Mesendoderm (in vitro differentiated cells): ENCODE results near the gene ERC2.
"Not testable (repeated sequence)": the region's sequence is repeated elsewhere in the genome, so short reads cannot be mapped to it uniquely, and the experiment has no call there.

Experiments
- DNase-seq: peaks from one replicate; pipeline ENCODE4 v3.0.0; 2013
- H2AK5ac ChIP-seq: 2 replicates; pipeline ENCODE4 v1.6.1; 2013; ENCODE audit warnings: low read length, inconsistent platforms
- H2BK120ac ChIP-seq: 2 replicates; pipeline ENCODE4 v1.6.1; 2013; ENCODE audit warnings: low read depth, mild to moderate bottlenecking, low read length, moderate library complexity, mixed read lengths
- H2BK15ac ChIP-seq: replicated peaks from 2 replicates; pipeline ENCODE4 v1.6.1; 2013; ENCODE audit warnings: low read depth, mild to moderate bottlenecking, moderate library complexity
- H2BK5ac ChIP-seq: 2 replicates; pipeline ENCODE4 v1.6.1; 2013; ENCODE audit warnings: low read length, inconsistent platforms
- H3K18ac ChIP-seq: 2 replicates; pipeline ENCODE4 v1.6.1; 2013; ENCODE audit warnings: mild to moderate bottlenecking, low read length, mixed read lengths
- H3K23ac ChIP-seq: one replicate; pipeline ENCODE4 v1.6.1; 2013; ENCODE audit warnings: low read length
- H3K27ac ChIP-seq: 2 replicates; pipeline ENCODE4 v1.5.1; 2013; ENCODE audit warnings: low read depth, mild to moderate bottlenecking, inconsistent platforms, low read length, moderate library complexity
- H3K27me3 ChIP-seq: 2 replicates; pipeline ENCODE4 v1.6.1; 2013; ENCODE audit warnings: low read length, control low read depth, mild to moderate bottlenecking, inconsistent platforms; ENCODE audit not compliant: insufficient read depth, poor library complexity
- H3K36me3 ChIP-seq: 2 replicates; pipeline ENCODE4 v1.6.1; 2013; ENCODE audit warnings: low read length, inconsistent platforms; ENCODE audit not compliant: control insufficient read depth, insufficient read depth
- H3K4ac ChIP-seq: one replicate; pipeline ENCODE4 v1.6.1; 2013; ENCODE audit warnings: low read depth, mild to moderate bottlenecking, low read length, moderate library complexity
- H3K4me1 ChIP-seq: 2 replicates; pipeline ENCODE4 v1.6.1; 2013; ENCODE audit warnings: low read depth, low read length, inconsistent platforms; ENCODE audit not compliant: control insufficient read depth
- H3K4me2 ChIP-seq: 2 replicates; pipeline ENCODE4 v1.6.1; 2013; ENCODE audit warnings: low read length
- H3K4me3 ChIP-seq: 2 replicates; pipeline ENCODE4 v1.5.1; 2013; ENCODE audit warnings: mild to moderate bottlenecking, low read length
- H3K56ac ChIP-seq: one replicate; pipeline ENCODE4 v1.6.1; 2013; ENCODE audit warnings: low read length
- H3K79me1 ChIP-seq: 2 replicates; pipeline ENCODE4 v1.6.1; 2013; ENCODE audit warnings: low read length, inconsistent platforms
- H3K79me2 ChIP-seq: 2 replicates; pipeline ENCODE4 v1.6.1; 2013; ENCODE audit warnings: mild to moderate bottlenecking, low read length; ENCODE audit not compliant: control insufficient read depth, insufficient read depth
- H3K9ac ChIP-seq: 2 replicates; pipeline ENCODE4 v1.6.1; 2013; ENCODE audit warnings: low read length, inconsistent platforms
- H4K5ac ChIP-seq: one replicate; pipeline ENCODE4 v1.6.1; 2013; ENCODE audit warnings: low read length
- H4K8ac ChIP-seq: one replicate; pipeline ENCODE4 v1.6.1; 2013; ENCODE audit warnings: low read depth, mild to moderate bottlenecking, control low read depth, low read length, moderate library complexity
- WGBS: extraction: QIAGEN DNeasy Blood & Tissue Kit; methylation state at CpG from one replicate; pipeline ENCODE4 v1.1.7; 2013; ENCODE audit warnings: low lambda C conversion rate, missing lambda C conversion rate; ENCODE audit not compliant: insufficient coverage; ENCODE audit errors: extremely low coverage; 5-methylcytosine and 5-hydroxymethylcytosine counted together

The ERC2 gene

DNA sequence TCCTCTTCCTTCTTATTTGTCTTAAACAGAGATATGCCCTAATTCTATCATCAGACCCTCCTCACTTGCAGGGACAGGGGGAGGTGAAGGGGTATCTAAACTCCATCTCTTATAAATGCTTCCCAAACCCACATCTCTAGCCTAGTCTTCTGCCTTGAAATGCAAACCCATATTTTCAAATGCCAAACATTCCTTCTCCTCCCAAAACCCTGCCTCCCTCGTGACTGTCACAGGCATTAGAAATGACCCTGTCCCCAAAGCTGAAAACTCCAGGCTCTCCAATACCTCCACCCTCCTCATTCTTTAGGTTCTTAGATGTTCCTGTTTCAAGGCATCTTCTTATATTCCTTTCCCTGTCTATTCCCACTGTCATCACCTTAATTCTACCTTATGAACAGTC, 191.0 kb downstream of the ERC2 start:
- Histone ChIP-seq H3K9ac (no peak overlapping the region), H3K36me3 (no peaks in the 10 kb centered on the region), H3K4me1 (no peaks in the 10 kb centered on the region), H3K18ac (no peak overlapping the region), H3K56ac (no peak overlapping the region), H3K79me1 (no peaks in the 10 kb centered on the region), H2AK5ac (no peak overlapping the region), H3K4ac (no peak overlapping the region), H4K8ac (no peak overlapping the region), H3K27me3 (no peaks in the 10 kb centered on the region), H3K23ac (no peak overlapping the region), H3K27ac (no peak overlapping the region), H2BK5ac (no peak overlapping the region), H3K79me2 (no peaks in the 10 kb centered on the region), H2BK15ac (no peak overlapping the region), H2BK120ac (no peak overlapping the region), H4K5ac (no peak overlapping the region), H3K4me3 (no peak overlapping the region), H3K4me2 (no peak overlapping the region)
- DNase-seq = peak; percentile 56
- WGBS = no CpG with 5 or more reads among the region's 1 CpG

- H3K4me2 ChIP-seq = no peak overlapping the region
Observed at GRCh38 chr3:56275120-56275519, 193.1 kb downstream of the ERC2 start.

DNA sequence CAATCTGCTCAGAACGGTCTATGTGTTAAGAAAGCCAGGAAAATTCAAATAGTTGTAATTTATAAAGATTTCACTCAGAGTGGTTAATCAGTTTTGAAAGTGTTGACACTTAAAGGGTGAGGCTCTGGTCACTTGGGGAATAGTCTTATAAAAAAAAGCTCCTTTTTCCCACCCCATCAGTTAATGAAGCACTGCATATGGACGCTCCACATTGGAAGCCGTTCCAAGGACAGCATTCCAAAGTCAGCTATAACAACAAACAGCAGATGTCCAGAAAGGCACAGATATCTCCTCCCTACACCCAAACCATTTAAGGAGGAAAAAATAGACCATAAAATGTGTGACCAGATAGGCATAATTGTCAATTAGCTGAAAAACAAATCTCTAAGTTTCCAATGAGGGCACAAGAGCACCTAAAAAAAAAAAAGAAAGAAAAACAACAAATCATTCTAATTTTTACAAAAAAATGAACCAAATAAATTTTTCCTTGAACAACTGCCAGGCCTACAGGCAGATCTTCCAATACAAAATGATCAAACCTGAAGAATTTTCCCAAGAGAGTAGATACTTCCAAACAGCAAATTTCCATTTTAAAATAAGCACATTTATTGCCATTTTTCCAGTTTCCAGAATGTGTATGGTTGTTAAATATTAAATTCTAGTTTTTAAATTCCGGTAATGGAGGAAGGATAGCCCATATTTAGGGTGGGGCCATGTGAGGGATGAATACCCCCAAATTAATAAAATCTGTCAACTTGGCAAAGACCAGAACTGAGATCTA, 198.3 kb downstream of the ERC2 start:
- Histone ChIP-seq H3K79me2 (no peaks in the 10 kb centered on the region), H3K79me1 (no peaks in the 10 kb centered on the region), H3K27me3 (no peaks in the 10 kb centered on the region), H2BK120ac (no peak overlapping the region), H4K8ac (no peak overlapping the region), H2AK5ac (no peak overlapping the region), H3K4ac (no peak overlapping the region), H3K27ac (no peak overlapping the region), H3K23ac (no peak overlapping the region), H2BK15ac (no peak overlapping the region), H3K36me3 (no peaks in the 10 kb centered on the region), H3K18ac (no peak overlapping the region), H3K56ac (no peak overlapping the region), H4K5ac (no peak overlapping the region), H3K4me1 (peaks cover 2% of the 10 kb centered on the region), H3K9ac (no peak overlapping the region), H3K4me3 (no peak overlapping the region), H2BK5ac (no peak overlapping the region), H3K4me2 (no peak overlapping the region)
- no peak for DNase-seq
- WGBS = no CpG with 5 or more reads among the region's 4 CpGs

More at GRCh38 chr3:56275120-56275519, 193.1 kb downstream of the ERC2 start:
- Histone ChIP-seq H3K27me3 (no peaks in the 10 kb centered on the region), H2BK120ac (no peak overlapping the region), H3K79me2 (no peaks in the 10 kb centered on the region), H3K36me3 (no peaks in the 10 kb centered on the region), H3K4me1 (no peaks in the 10 kb centered on the region), H4K5ac (no peak overlapping the region), H3K4ac (no peak overlapping the region), H3K27ac (no peak overlapping the region), H3K56ac (no peak overlapping the region), H3K79me1 (no peaks in the 10 kb centered on the region), H3K4me3 (no peak overlapping the region), H3K18ac (no peak overlapping the region), H2BK15ac (no peak overlapping the region), H2AK5ac (no peak overlapping the region), H3K23ac (no peak overlapping the region), H4K8ac (no peak overlapping the region), H2BK5ac (no peak overlapping the region), H3K9ac (no peak overlapping the region)
- WGBS = no CpG with 5 or more reads among the region's 2 CpGs
- no peak for DNase-seq

- no peak overlapping the region for H3K4me2 ChIP-seq
Observed at GRCh38 chr3:56268616-56269383, 199.5 kb downstream of the ERC2 start.

GRCh38 chr3:56261852-56262251, 206.4 kb downstream of the ERC2 start:
- not testable (repeated sequence) for H3K18ac ChIP-seq, H3K4me1 ChIP-seq, H2BK5ac ChIP-seq, H4K5ac ChIP-seq, DNase-seq, H3K23ac ChIP-seq, H3K27ac ChIP-seq, H3K9ac ChIP-seq, H2BK15ac ChIP-seq, H3K79me2 ChIP-seq, H3K4ac ChIP-seq, H3K4me3 ChIP-seq, H3K27me3 ChIP-seq, H2AK5ac ChIP-seq, H3K79me1 ChIP-seq, H2BK120ac ChIP-seq, H3K36me3 ChIP-seq, H3K56ac ChIP-seq, H4K8ac ChIP-seq, H3K4me2 ChIP-seq
- no CpG with 5 or more reads among the region's 2 CpGs for WGBS

More at GRCh38 chr3:56268616-56269383, 199.5 kb downstream of the ERC2 start:
- H2BK120ac ChIP-seq = no peak overlapping the region
- H3K4me3 ChIP-seq = no peak overlapping the region
- H3K4me1 ChIP-seq = peaks cover 2% of the 10 kb centered on the region
- H3K23ac ChIP-seq = no peak overlapping the region
- no CpG with 5 or more reads among the region's 4 CpGs for WGBS
- no peaks in the 10 kb centered on the region for H3K36me3 ChIP-seq
- H3K79me1 ChIP-seq = no peaks in the 10 kb centered on the region
- H3K9ac ChIP-seq = no peak overlapping the region
- H3K79me2 ChIP-seq = no peaks in the 10 kb centered on the region
- H4K8ac ChIP-seq = no peak overlapping the region
- no peak overlapping the region for H2BK5ac ChIP-seq
- H2AK5ac ChIP-seq = no peak overlapping the region
- DNase-seq = no peak
- no peak overlapping the region for H3K18ac ChIP-seq
- H3K27ac ChIP-seq = no peak overlapping the region
- no peak overlapping the region for H3K4ac ChIP-seq
- no peak overlapping the region for H4K5ac ChIP-seq
- no peak overlapping the region for H2BK15ac ChIP-seq
- H3K27me3 ChIP-seq = no peaks in the 10 kb centered on the region
- no peak overlapping the region for H3K56ac ChIP-seq
